Endodermal cell (in vitro differentiated cells): ENCODE data around the gene CFAP74. TPM values are rescaled to one million over a fixed set of nuclear protein-coding genes. Genes with fewer than 3 reads are reported as not detected.

Source experiments
- DNase-seq: peaks from one replicate; pipeline ENCODE4 v3.0.0-alpha.2; 2017
- H3K27ac ChIP-seq: 2 replicates; pipeline ENCODE4 v1.5.1; 2013; ENCODE audit warnings: mild to moderate bottlenecking, low read depth, low read length, moderate library complexity
- H3K27me3 ChIP-seq: 2 replicates; pipeline ENCODE4 v1.6.1; 2013; ENCODE audit warnings: mild to moderate bottlenecking, low read length, moderate library complexity; ENCODE audit not compliant: insufficient read depth, control insufficient read depth, poor library complexity, severe bottlenecking
- H3K36me3 ChIP-seq: 2 replicates; pipeline ENCODE4 v1.7.0; 2013; ENCODE audit warnings: mild to moderate bottlenecking, low read length, moderate library complexity; ENCODE audit not compliant: control insufficient read depth, insufficient read depth
- H3K4me1 ChIP-seq: one replicate; pipeline ENCODE4 v1.7.0; 2013; ENCODE audit warnings: low read length; ENCODE audit not compliant: control insufficient read depth, insufficient read depth
- H3K4me3 ChIP-seq: 2 replicates; pipeline ENCODE4 v1.5.1; 2013; ENCODE audit warnings: mild to moderate bottlenecking, low read length, moderate library complexity
- H3K9ac ChIP-seq: 2 replicates; pipeline ENCODE4 v1.6.1; 2013; ENCODE audit warnings: mild to moderate bottlenecking, low read length, moderate library complexity; ENCODE audit not compliant: poor library complexity, severe bottlenecking; ENCODE audit errors: extremely low read depth
- H3K9me3 ChIP-seq: 2 replicates; pipeline ENCODE4 v1.6.1; 2013; ENCODE audit warnings: mild to moderate bottlenecking, low read length, moderate library complexity; ENCODE audit not compliant: control insufficient read depth
- H3K27ac Mint-ChIP-seq: 2 replicates; pipeline ENCODE4 v1.8.0; 2020; ENCODE audit warnings: mixed read lengths
- H3K27me3 Mint-ChIP-seq: 2 replicates; pipeline ENCODE4 v1.8.0; 2021; ENCODE audit warnings: mild to moderate bottlenecking, mixed read lengths; ENCODE audit not compliant: insufficient read depth
- H3K36me3 Mint-ChIP-seq: 2 replicates; pipeline ENCODE4 v1.8.0; 2020; ENCODE audit warnings: low read depth, mixed read lengths
- H3K4me1 Mint-ChIP-seq: 2 replicates; pipeline ENCODE4 v1.8.0; 2020; ENCODE audit warnings: mixed read lengths
- H3K4me3 Mint-ChIP-seq: 2 replicates; pipeline ENCODE4 v1.8.0; 2020; ENCODE audit warnings: mild to moderate bottlenecking, moderate library complexity, mixed read lengths
- H3K9me3 Mint-ChIP-seq: 2 replicates; pipeline ENCODE4 v1.8.0; 2020; ENCODE audit warnings: mild to moderate bottlenecking, mixed read lengths
- WGBS, 2 experiments: methylation state at CpG; one replicate each; pipeline versions ENCODE4 v1.1.5 to v1.1.7; 2013; ENCODE audit warnings: missing lambda C conversion rate in 2 of 2, mixed read lengths in 1 of 2; ENCODE audit not compliant: insufficient coverage in 1 of 2, insufficient read length in 1 of 2; 5-methylcytosine and 5-hydroxymethylcytosine counted together
- total RNA-seq, 2 donors: library from RNA; stranded (reverse); fragmentation: NEBNext Ultra II Directional in 1 of 2; extraction: Animal tissue kit (Norgen Biotek cat#: 25700) in 1 of 2; gene quantifications; 2 replicates in 1 of 2; 3 replicates in 1 of 2; pipeline ENCODE4 v1.2.1, GENCODE V29; 2021
- TF ChIP-seq, protein P1 (sequence below): fragments of 200-600 bp; sonication (generic); conservative IDR thresholded peaks from 2 replicates; pipeline ENCODE4 v1.5.0; 2021; ENCODE audit warnings: antibody characterized with exemption, mild to moderate bottlenecking

CFAP74 gene
- total RNA-seq, 2 donors from 2014 or later, result 0.58 to 0.75 TPM

DNA sequence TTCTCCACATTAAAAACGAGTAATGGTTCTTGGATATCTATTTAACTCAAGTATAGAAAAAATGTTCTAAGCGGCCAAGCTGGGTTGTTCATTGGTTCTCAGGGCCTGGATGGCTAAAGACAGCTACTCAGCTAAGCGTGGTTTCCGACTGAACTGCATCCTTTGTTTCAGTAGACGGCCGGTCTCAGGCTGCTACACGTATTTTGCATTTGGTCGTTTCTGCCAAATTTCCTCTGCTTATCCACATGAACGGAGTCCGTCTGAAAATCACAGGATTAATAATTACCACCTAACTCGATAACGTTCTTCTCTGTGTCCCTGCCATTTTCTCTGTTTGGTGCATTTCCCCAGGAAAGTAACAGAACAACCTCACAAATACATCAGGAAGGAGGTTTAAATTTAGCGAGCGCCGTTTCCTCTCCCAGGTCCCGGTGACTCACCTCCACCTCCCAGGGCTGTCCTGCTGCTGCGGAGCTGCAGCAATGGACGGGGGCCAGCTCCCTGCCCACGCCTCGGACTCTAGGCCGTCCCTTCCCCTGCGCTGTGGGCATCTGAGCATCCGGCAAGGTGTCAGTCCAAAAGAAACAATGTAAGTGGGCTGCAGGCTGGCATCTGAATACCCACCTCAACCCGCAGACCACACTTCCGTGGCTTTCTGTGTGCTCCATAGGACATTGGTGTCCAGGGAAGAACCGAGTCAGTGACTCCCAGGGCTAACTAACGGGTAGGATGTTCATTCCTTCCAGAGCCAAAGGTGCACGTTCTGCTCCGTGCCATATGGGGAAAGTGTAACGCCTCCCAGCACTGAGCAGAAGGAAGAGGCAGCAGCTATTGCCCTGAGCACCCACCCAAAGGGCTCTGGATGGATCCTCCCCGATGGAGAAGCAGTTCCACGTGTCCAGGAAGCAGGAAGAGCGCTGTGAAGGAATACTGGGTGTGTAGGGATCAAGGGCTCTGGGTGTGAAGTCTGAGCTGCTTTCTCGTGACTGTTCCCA lies 11.5 kb upstream of the CFAP74 start:
- Histone ChIP-seq H3K27me3 (peaks cover 35% of the 10 kb centered on the region), H3K27ac (no peak overlapping the region), H3K4me1 (no peaks in the 10 kb centered on the region), H3K9ac (no peak overlapping the region), H3K36me3 (no peaks in the 10 kb centered on the region), H3K9me3 (no peaks in the 10 kb centered on the region), H3K4me3 (no peak overlapping the region)
- no peaks in the 10 kb centered on the region for H3K4me1 Mint-ChIP-seq
- H3K36me3 Mint-ChIP-seq, result no peaks in the 10 kb centered on the region
- 80 to 81% methylated on average over 29 to 34 of the region's 34 CpGs for WGBS, 2 experiments
- DNase-seq, result no peak
- no peak overlapping the region for H3K27ac Mint-ChIP-seq
- H3K9me3 Mint-ChIP-seq, result no peaks in the 10 kb centered on the region
- TF ChIP-seq, protein P1, sequence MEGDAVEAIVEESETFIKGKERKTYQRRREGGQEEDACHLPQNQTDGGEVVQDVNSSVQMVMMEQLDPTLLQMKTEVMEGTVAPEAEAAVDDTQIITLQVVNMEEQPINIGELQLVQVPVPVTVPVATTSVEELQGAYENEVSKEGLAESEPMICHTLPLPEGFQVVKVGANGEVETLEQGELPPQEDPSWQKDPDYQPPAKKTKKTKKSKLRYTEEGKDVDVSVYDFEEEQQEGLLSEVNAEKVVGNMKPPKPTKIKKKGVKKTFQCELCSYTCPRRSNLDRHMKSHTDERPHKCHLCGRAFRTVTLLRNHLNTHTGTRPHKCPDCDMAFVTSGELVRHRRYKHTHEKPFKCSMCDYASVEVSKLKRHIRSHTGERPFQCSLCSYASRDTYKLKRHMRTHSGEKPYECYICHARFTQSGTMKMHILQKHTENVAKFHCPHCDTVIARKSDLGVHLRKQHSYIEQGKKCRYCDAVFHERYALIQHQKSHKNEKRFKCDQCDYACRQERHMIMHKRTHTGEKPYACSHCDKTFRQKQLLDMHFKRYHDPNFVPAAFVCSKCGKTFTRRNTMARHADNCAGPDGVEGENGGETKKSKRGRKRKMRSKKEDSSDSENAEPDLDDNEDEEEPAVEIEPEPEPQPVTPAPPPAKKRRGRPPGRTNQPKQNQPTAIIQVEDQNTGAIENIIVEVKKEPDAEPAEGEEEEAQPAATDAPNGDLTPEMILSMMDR, result no peak
- no peak overlapping the region for H3K4me3 Mint-ChIP-seq
- peaks cover 25% of the 10 kb centered on the region for H3K27me3 Mint-ChIP-seq

- H3K9ac ChIP-seq, result no peak overlapping the region
- no peak overlapping the region for H3K4me3 Mint-ChIP-seq
- no peak for DNase-seq
- H3K27ac ChIP-seq, result no peak overlapping the region
- no peaks in the 10 kb centered on the region for H3K4me1 Mint-ChIP-seq
- H3K36me3 ChIP-seq, result no peaks in the 10 kb centered on the region
- no peak overlapping the region for H3K27ac Mint-ChIP-seq
- no peaks in the 10 kb centered on the region for H3K9me3 Mint-ChIP-seq
- WGBS, 2 experiments, result 93% methylated on average over 13 to 15 of the region's 15 CpGs
- H3K36me3 Mint-ChIP-seq, result no peaks in the 10 kb centered on the region
- TF ChIP-seq, protein P1, result no peak
- H3K27me3 Mint-ChIP-seq, result peaks cover 21% of the 10 kb centered on the region
- H3K9me3 ChIP-seq, result no peaks in the 10 kb centered on the region
- H3K4me1 ChIP-seq, result no peaks in the 10 kb centered on the region
- no peak overlapping the region for H3K4me3 ChIP-seq
- peaks cover 30% of the 10 kb centered on the region for H3K27me3 ChIP-seq
These were observed 10.6 kb upstream of the CFAP74 start for GRCh38 chr1:2014181-2014580.

DNA sequence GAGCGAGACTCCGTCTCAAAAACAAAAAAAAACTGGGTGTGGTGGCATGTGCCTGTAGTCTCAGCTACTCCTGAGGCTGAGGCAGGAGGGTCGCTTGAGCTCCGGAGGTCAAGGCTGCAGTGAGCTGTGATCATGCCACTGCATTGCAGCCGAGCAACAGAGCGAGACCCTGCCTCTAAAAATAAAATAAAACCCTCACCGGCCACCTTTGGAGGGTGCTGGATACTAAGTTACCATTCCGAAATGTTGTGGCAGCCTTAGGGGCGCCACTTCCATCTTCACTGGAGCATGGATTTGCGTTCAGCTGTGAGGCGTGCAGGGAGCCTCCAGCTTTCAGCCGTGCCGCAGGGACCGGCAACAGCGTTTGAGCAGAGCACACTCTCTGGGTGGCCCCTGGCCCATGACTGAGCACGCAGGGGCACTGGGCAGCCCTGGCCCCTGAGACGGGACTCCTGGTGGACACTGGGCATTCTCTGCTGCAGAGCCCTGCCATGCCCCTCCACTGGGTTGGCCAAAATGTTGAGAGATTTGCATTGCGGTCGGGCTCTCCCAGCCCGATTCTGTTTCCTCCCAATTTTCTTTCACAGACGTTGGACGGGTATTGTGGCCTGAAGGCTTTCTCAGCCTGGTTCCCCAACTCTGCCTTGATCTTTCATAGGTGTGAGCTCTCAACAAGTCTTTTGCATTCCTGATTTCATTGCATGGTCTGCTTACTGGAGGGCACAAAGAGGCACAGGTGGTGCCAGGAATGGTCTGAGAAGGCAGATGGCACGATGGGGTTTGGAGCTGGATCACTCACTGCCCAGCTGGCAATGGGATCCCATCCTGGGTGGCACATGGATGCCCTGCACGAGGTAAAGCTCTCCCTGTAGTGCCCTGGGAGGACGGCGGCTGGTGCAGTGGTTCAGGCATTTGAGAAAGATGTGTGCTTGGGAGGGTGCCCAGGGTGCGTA lies 5.8 kb upstream of the CFAP74 start:
- Histone ChIP-seq H3K27ac (no peak overlapping the region), H3K27me3 (no peaks in the 10 kb centered on the region), H3K9me3 (no peaks in the 10 kb centered on the region), H3K36me3 (no peaks in the 10 kb centered on the region), H3K4me3 (no peak overlapping the region), H3K9ac (no peak overlapping the region), H3K4me1 (no peaks in the 10 kb centered on the region)
- 92 to 93% methylated on average over 27 of the region's 27 CpGs for WGBS, 2 experiments
- no peaks in the 10 kb centered on the region for H3K9me3 Mint-ChIP-seq
- no peak overlapping the region for H3K27ac Mint-ChIP-seq
- no peak for DNase-seq
- H3K4me3 Mint-ChIP-seq, result no peak overlapping the region
- TF ChIP-seq, protein P1, result no peak
- H3K36me3 Mint-ChIP-seq, result no peaks in the 10 kb centered on the region
- H3K27me3 Mint-ChIP-seq, result no peaks in the 10 kb centered on the region
- no peaks in the 10 kb centered on the region for H3K4me1 Mint-ChIP-seq
